Neural crest cell (in vitro differentiated cells): ENCODE measurements around the gene PCNX1. TPM values are rescaled to one million over a fixed set of nuclear protein-coding genes. Genes with fewer than 3 reads are reported as not detected.

ENCODE experiments used
- DNase-seq: peaks from one replicate; pipeline ENCODE4 v3.0.0; 2021; ENCODE audit warnings: low read depth, mixed read lengths, low spot score
- H3K27ac Mint-ChIP-seq: one replicate; pipeline ENCODE4 v1.8.0; 2021; ENCODE audit warnings: mild to moderate bottlenecking, mixed read lengths; ENCODE audit not compliant: unreplicated experiment
- H3K27me3 Mint-ChIP-seq: 2 replicates; pipeline ENCODE4 v1.8.0; 2021; ENCODE audit warnings: low read depth, mild to moderate bottlenecking, mixed read lengths
- H3K36me3 Mint-ChIP-seq: 2 replicates; pipeline ENCODE4 v1.8.0; 2021; ENCODE audit warnings: low read depth, mild to moderate bottlenecking, mixed read lengths
- H3K4me1 Mint-ChIP-seq: 2 replicates; pipeline ENCODE4 v1.8.0; 2021; ENCODE audit warnings: mixed read lengths
- H3K4me3 Mint-ChIP-seq: one replicate; pipeline ENCODE4 v1.8.0; 2021; ENCODE audit warnings: mild to moderate bottlenecking, mixed read lengths
- H3K9me3 Mint-ChIP-seq: 2 replicates; pipeline ENCODE4 v1.8.0; 2021; ENCODE audit warnings: mixed read lengths
- CTCF ChIP-seq: fragments of 200-600 bp; sonication (generic); conservative IDR thresholded peaks from 2 replicates; pipeline ENCODE4 v1.5.0; 2021; ENCODE audit warnings: antibody characterized with exemption, mild to moderate bottlenecking
- total RNA-seq: library from RNA; stranded (reverse); gene quantifications from 2 replicates; pipeline ENCODE4 v1.2.1, GENCODE V29; 2021

PCNX1 gene
- total RNA-seq, 1 donor from 2014 or later: 50.3 TPM

- Mint-ChIP-seq H3K27ac (no peak overlapping the region), H3K4me3 (peak overlapping the region; percentile 2), H3K27me3 (peaks cover 3% of the 10 kb centered on the region), H3K36me3 (no peaks in the 10 kb centered on the region), H3K9me3 (no peaks in the 10 kb centered on the region), H3K4me1 (peaks cover 22% of the 10 kb centered on the region)
- no peak for DNase-seq
- no peak for TF ChIP-seq CTCF
These were observed 2.9 kb upstream of the PCNX1 start for GRCh38 chr14:70904373-70904772.

- no peak for DNase-seq
- Mint-ChIP-seq H3K9me3 (no peaks in the 10 kb centered on the region), H3K36me3 (no peaks in the 10 kb centered on the region), H3K27ac (no peak overlapping the region), H3K4me3 (no peak overlapping the region), H3K4me1 (peaks cover 29% of the 10 kb centered on the region), H3K27me3 (peaks cover 3% of the 10 kb centered on the region)
- no peak for TF ChIP-seq CTCF
These were observed 2.0 kb upstream of the PCNX1 start for GRCh38 chr14:70905301-70905700.

GRCh38 chr14:70906793-70907175, 475 bp upstream of the PCNX1 start:
- Mint-ChIP-seq H3K4me3 (peak overlapping the region; percentile 71), H3K4me1 (peaks cover 43% of the 10 kb centered on the region), H3K36me3 (no peaks in the 10 kb centered on the region), H3K27me3 (peaks cover 3% of the 10 kb centered on the region), H3K27ac (no peak overlapping the region), H3K9me3 (no peaks in the 10 kb centered on the region)
- TF ChIP-seq CTCF: no peak
- DNase-seq: no peak

- no peaks in the 10 kb centered on the region for H3K36me3 Mint-ChIP-seq
- H3K27ac Mint-ChIP-seq: peak overlapping the region; percentile 95
- H3K4me1 Mint-ChIP-seq: peaks cover 55% of the 10 kb centered on the region
- TF ChIP-seq CTCF: no peak
- peak; percentile 39 for DNase-seq
- peaks cover 3% of the 10 kb centered on the region for H3K27me3 Mint-ChIP-seq
- H3K9me3 Mint-ChIP-seq: no peaks in the 10 kb centered on the region
- H3K4me3 Mint-ChIP-seq: peak overlapping the region; percentile 93
These were observed 1.0 kb downstream of the PCNX1 start for GRCh38 chr14:70907996-70908934.

GRCh38 chr14:70908935-70909641, 1.8 kb downstream of the PCNX1 start:
- peaks cover 55% of the 10 kb centered on the region for H3K4me1 Mint-ChIP-seq
- no peaks in the 10 kb centered on the region for H3K9me3 Mint-ChIP-seq
- no peaks in the 10 kb centered on the region for H3K27me3 Mint-ChIP-seq
- H3K36me3 Mint-ChIP-seq: no peaks in the 10 kb centered on the region
- peak overlapping the region; percentile 95 for H3K27ac Mint-ChIP-seq
- DNase-seq: no peak
- H3K4me3 Mint-ChIP-seq: peak overlapping the region; percentile 93
- TF ChIP-seq CTCF: no peak
